Lower leg skin (tissue), 3 donors: Measurements from ENCODE around the gene FTO.

Experiments used
- CTCF ChIP-seq, 3 donors: fragments of 450-650 bp; IDR thresholded peaks; one replicate each; pipeline ENCODE4 v1.5.1; 2016; ENCODE audit warnings: antibody characterized with exemption in 3 of 3, mild to moderate bottlenecking in 3 of 3, moderate library complexity in 2 of 3
- POLR2A ChIP-seq, 2 donors: fragments of 450-650 bp; IDR thresholded peaks; one replicate each; pipeline ENCODE4 v1.6.1; 2016 to 2017; ENCODE audit warnings: antibody characterized with exemption in 2 of 2, mild to moderate bottlenecking in 1 of 2, moderate library complexity in 1 of 2

GRCh38 chr16:54062361-54063278, 358.7 kb downstream of the FTO start:
- no peak for TF ChIP-seq CTCF (IDR thresholded peaks at IDR 0.05)
- TF ChIP-seq POLR2A (IDR thresholded peaks at IDR 0.05), result no peak
